GM23338 (cell line): ENCODE measurements around the gene FAM32A. TPM values are rescaled to one million over a fixed set of nuclear protein-coding genes. Genes with fewer than 3 reads are reported as not detected.

Experiments
- CREB1 ChIP-seq: fragments of 250-450 bp; sonication (Bioruptor Pico); IDR thresholded peaks from 2 replicates; pipeline ENCODE4 v1.5.0; 2020; ENCODE audit warnings: low read depth, mild to moderate bottlenecking, moderate library complexity
- CTCF ChIP-seq, 2 experiments: fragments of 200-600 bp in 1 of 2; sonication (generic) in 1 of 2; conservative IDR thresholded peaks; 2 replicates each; pipeline versions ENCODE4 v1.5.1 to v1.6.1; 2016 to 2017; ENCODE audit warnings: antibody characterized with exemption in 2 of 2, low read depth in 2 of 2, mild to moderate bottlenecking in 2 of 2, moderate library complexity in 1 of 2
- ETS1 ChIP-seq: IDR thresholded peaks from 2 replicates; pipeline ENCODE4 v1.6.1; 2016; ENCODE audit warnings: antibody characterized with exemption
- EZH2 ChIP-seq: fragments of 200-600 bp; sonication (generic); IDR thresholded peaks from one replicate; pipeline ENCODE4 v1.8.0; 2017; ENCODE audit warnings: antibody characterized with exemption, mild to moderate bottlenecking, low read depth; ENCODE audit not compliant: unreplicated experiment
- EZH2phosphoT487 ChIP-seq: fragments of 200-600 bp; sonication (generic); IDR thresholded peaks from one replicate; pipeline ENCODE4 v1.8.1; 2018; ENCODE audit warnings: antibody characterized with exemption; ENCODE audit not compliant: unreplicated experiment
- JUNB ChIP-seq: IDR thresholded peaks from one replicate; pipeline ENCODE4 v1.6.1; 2016; ENCODE audit warnings: antibody characterized with exemption; ENCODE audit not compliant: unreplicated experiment
- ZNF114 ChIP-seq: fragments of 250-450 bp; sonication (Bioruptor Pico); IDR thresholded peaks from 2 replicates; pipeline ENCODE4 v1.5.0; 2020; ENCODE audit warnings: mild to moderate bottlenecking, moderate library complexity
- ZNF331 ChIP-seq: fragments of 250-450 bp; sonication (Bioruptor Pico); IDR thresholded peaks from 2 replicates; pipeline ENCODE4 v1.5.0; 2020; ENCODE audit warnings: low read depth, mild to moderate bottlenecking, moderate library complexity
- ZNF462 ChIP-seq: fragments of 250-450 bp; sonication (Bioruptor Pico); IDR thresholded peaks from 2 replicates; pipeline ENCODE4 v1.5.0; 2020; ENCODE audit warnings: mild to moderate bottlenecking, moderate library complexity
- polyA plus RNA-seq: library from polyadenylated mRNA; unstranded; fragments of >200 nt; fragmentation: Nextera tagmentation; extraction: Ambion mirVana; gene quantifications from 2 replicates; pipeline ENCODE4 v1.2.1, GENCODE V29; 2016
- total RNA-seq: library from RNA; depleted of rRNA; stranded (reverse); fragments of >200 nt; shearing (Covaris generic); gene quantifications from 2 replicates; pipeline ENCODE4 v1.2.3, GENCODE V29; 2014

Gene FAM32A
- total and polyA plus RNA-seq, 2 experiments from 2014 or later, result 58.2 to 67.3 TPM

- no peak for TF ChIP-seq ZNF462 (CRISPR knock-in tag)
- no peak for TF ChIP-seq CTCF (conservative IDR thresholded peaks at IDR 0.05; ENCODE audit: low read depth in 2 of 2)
- TF ChIP-seq EZH2, result no peak
- TF ChIP-seq ZNF331 (CRISPR knock-in tag), result no peak
- TF ChIP-seq JUNB, result no peak
- no peak for TF ChIP-seq CREB1 (CRISPR knock-in tag)
- TF ChIP-seq ZNF114 (CRISPR knock-in tag), result no peak
- TF ChIP-seq ETS1, result no peak
- no peak for TF ChIP-seq EZH2phosphoT487
Observed at GRCh38 chr19:16201011-16201391, 15.8 kb downstream of the FAM32A start (continued).
